ENCODE results near the gene CLDN34. TPM values are rescaled to one million over a fixed set of nuclear protein-coding genes. Genes with fewer than 3 reads are reported as not detected.

Gene CLDN34
- total RNA-seq, 4 donors from 2014 or later = 1.2 TPM; not detected in 3

DNA sequence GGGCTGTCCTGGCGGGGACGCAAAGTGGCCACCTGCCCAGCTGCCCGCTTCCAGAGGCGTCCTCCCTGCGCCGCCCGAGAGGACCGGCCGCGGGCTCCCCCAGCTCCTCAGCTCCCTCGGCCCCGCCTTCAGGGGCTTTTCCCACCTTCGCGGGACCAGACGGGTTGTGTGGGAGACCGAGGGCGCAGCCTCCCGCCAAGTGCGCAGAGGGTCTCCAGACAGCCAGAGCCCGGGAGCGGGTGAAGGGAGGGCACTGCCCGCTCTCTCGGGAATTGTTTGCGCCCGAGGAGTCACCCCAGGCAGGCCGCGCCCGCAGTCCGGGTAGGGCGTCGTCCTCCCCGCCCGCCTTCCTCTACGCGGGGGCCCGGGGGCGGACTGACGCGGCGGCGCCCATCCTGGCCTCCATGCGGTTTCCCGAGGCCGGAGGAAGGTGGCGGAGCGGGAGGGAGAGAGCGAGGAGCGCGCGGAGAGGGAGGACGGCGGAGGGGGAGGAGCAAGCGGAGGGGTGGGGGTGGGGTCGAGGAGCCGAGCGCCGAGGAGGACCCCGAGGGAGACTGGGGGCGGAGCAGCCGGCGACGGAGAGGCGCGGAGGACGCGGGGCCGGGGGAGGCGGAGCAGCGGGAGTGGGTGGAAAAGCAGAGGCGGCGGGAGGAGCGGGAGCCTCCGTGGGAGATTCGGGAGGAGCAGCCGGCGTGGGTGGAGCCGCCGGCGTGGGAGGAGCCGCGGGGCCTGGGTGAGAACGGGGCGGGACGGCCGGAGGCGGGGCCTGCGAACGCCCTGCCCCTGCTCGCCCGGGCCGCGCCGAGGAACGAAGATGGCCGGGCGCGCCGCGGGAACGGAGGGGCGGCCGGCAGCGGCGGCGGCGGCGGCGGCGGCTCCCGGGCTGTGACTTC, 47.5 kb downstream of the CLDN34 start:
- TF ChIP-seq, protein P1, sequence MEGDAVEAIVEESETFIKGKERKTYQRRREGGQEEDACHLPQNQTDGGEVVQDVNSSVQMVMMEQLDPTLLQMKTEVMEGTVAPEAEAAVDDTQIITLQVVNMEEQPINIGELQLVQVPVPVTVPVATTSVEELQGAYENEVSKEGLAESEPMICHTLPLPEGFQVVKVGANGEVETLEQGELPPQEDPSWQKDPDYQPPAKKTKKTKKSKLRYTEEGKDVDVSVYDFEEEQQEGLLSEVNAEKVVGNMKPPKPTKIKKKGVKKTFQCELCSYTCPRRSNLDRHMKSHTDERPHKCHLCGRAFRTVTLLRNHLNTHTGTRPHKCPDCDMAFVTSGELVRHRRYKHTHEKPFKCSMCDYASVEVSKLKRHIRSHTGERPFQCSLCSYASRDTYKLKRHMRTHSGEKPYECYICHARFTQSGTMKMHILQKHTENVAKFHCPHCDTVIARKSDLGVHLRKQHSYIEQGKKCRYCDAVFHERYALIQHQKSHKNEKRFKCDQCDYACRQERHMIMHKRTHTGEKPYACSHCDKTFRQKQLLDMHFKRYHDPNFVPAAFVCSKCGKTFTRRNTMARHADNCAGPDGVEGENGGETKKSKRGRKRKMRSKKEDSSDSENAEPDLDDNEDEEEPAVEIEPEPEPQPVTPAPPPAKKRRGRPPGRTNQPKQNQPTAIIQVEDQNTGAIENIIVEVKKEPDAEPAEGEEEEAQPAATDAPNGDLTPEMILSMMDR (IDR thresholded peaks at IDR 0.05) = no peak
- TF ChIP-seq POLR2A (IDR thresholded peaks at IDR 0.05) = peak; percentile 72 to 77
- intact Hi-C loops (cut with DNase I; ENCODE audit: low total_unique reads) = no loop called here
- H3K36me3 ChIP-seq = no peaks in the 10 kb centered on the region
- peak overlapping the region; percentile 49 to 54 for H3K4me3 ChIP-seq
- H3K9me3 ChIP-seq = no peaks in the 10 kb centered on the region
- no peaks in the 10 kb centered on the region for H3K4me1 ChIP-seq
- DNase-seq = peak; percentile 88 to 89
- H3K27ac ChIP-seq = peak overlapping the region; percentile 83 to 92
- H3K27me3 ChIP-seq = no peaks in the 10 kb centered on the region

DNA sequence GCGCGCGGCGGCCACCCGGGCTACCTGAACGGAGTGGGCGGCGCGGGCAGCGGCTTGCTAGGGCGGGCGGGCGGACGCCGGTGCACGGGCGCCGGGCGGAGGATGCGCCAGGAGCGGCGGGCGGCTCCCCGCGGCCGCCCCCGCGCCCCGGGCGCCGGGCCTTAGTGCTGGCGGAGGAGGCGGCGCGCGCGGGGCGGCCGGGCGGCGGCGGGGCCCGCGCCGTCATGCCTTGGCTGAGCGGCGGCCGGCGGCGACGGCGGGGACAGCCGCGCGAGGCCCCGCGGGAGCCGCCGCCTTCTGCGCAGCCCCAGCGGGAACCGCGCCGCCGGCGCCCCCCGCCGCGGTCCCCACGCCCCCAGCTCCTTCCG, 48.2 kb downstream of the CLDN34 start:
- intact Hi-C loops (cut with DNase I; ENCODE audit: low total_unique reads) = no loop called here
- no peaks in the 10 kb centered on the region for H3K27me3 ChIP-seq
- no peak for TF ChIP-seq POLR2A (IDR thresholded peaks at IDR 0.05)
- TF ChIP-seq, protein P1 (IDR thresholded peaks at IDR 0.05) = no peak
- no peaks in the 10 kb centered on the region for H3K9me3 ChIP-seq
- DNase-seq = no peak
- peak overlapping the region; percentile 83 to 89 for H3K27ac ChIP-seq
- H3K4me1 ChIP-seq = no peaks in the 10 kb centered on the region
- H3K36me3 ChIP-seq = no peaks in the 10 kb centered on the region
- H3K4me3 ChIP-seq = peak overlapping the region; percentile 50 to 54

DNA sequence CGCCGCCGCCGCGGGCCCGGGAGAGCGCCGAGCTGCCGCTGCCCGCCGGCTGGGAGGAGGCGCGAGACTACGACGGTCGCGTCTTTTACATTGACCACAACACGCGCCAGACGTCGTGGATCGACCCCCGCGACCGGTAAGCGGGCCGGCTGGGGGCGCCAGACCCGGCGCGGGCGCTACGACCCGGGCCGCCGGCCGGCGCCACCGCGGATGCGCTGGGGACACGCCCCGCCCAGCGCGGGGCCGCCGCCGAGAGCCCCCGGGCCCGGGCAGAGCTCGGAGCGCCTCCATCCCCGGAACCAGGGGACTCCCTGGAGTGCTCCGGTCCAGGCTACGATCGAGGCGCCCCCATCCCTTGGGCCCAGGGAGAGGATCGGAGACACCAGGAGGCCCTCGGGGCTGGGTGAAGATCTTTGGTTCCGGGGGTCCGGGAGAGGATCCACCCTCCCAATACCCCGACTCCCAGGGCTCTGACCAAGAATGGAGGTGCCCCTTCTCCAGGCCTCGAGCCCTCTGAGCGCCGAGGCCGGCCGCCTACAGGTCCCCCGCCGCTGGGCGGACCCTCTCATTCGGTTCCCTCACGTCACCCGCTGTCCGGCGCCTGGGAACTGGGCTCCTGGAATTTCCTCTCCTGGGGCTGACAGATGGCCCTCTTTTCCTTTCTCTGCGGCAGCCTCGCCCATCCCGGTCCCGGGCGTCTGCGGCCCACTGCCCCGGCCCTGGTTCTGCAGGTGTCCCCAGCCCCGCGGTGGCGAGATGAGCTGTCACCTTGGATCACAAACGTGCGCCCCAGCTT, 48.8 kb downstream of the CLDN34 start:
- peak overlapping the region; percentile 50 to 54 for H3K4me3 ChIP-seq
- H3K27me3 ChIP-seq = no peaks in the 10 kb centered on the region
- H3K36me3 ChIP-seq = no peaks in the 10 kb centered on the region
- peak overlapping the region; percentile 83 to 89 for H3K27ac ChIP-seq
- no peak for TF ChIP-seq POLR2A (IDR thresholded peaks at IDR 0.05)
- TF ChIP-seq, protein P1 (IDR thresholded peaks at IDR 0.05) = peak in 1 of 4 experiments; percentile 12
- no peaks in the 10 kb centered on the region for H3K9me3 ChIP-seq
- intact Hi-C loops (cut with DNase I; ENCODE audit: low total_unique reads) = no loop called here
- peak; percentile 28 to 33 for DNase-seq
- H3K4me1 ChIP-seq = no peaks in the 10 kb centered on the region

DNA sequence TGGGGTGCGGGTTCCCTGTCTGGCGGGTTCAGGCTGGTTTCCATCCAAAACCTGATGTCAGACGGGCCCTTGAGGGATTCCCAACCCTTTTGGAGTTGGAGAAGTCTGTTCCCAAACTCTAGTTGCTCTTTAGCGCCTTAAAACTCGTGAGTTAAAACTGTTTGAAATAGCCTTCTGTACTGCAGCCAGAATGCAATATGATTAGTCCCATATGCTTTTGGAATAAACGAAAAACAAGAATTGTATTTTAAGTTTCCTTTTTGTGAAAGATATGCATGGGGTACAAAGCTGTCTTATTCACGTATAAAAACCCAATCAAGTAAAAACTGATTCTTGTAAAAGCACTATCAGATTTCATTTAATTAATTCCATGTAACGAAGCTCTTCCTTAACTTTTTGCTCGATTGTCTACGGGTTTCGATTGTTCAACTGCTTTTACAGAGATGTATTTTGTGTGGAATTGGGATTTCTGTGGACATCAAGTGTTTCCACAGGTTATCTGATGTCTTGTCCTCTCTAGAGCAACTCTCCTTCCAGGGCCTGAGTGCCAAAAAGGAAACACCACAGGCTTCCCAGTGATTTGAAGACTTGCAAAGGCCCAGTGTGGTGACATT, 49.5 kb downstream of the CLDN34 start:
- H3K9me3 ChIP-seq = no peaks in the 10 kb centered on the region
- H3K4me3 ChIP-seq = peak overlapping the region; percentile 50 to 54
- no peak for DNase-seq
- no peaks in the 10 kb centered on the region for H3K36me3 ChIP-seq
- intact Hi-C loops (cut with DNase I; ENCODE audit: low total_unique reads) = no loop called here
- no peaks in the 10 kb centered on the region for H3K27me3 ChIP-seq
- H3K27ac ChIP-seq = peak overlapping the region; percentile 83 to 89
- no peaks in the 10 kb centered on the region for H3K4me1 ChIP-seq
- TF ChIP-seq, protein P1 (IDR thresholded peaks at IDR 0.05) = no peak
- TF ChIP-seq POLR2A (IDR thresholded peaks at IDR 0.05) = no peak
